ENCODE results near the gene SLC25A39. TPM values are rescaled to one million over a fixed set of nuclear protein-coding genes. Genes with fewer than 3 reads are reported as not detected.

Gene SLC25A39
- total RNA-seq, 2 donors from 2014 or later = 75.9 to 76.5 TPM

DNA sequence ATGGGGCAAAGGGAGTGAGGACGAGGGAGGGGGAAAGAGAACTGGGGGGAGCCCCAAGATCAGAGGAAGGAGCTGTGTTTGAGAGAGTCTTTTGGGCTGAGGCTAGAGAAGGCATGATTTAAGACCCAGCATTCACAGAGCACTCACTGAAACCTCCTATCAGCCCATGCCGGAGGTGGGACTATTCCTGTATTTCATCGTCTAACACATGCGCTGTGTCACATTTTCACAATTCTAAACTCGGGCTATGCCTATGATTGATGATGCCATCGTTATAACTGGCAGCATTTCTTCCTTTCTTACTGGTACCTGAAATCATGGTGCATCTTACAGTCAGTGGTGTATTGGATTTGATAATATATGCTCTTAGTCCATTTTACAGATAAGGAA is 35.5 kb upstream of the SLC25A39 start:
- ATAC-seq (no peak), DNase-seq (no peak)
- Mint-ChIP-seq H3K36me3 (ENCODE audit: low read depth) (no peaks in the 10 kb centered on the region), H3K27ac (no peak overlapping the region), H3K27me3 (peaks cover 17% of the 10 kb centered on the region), H3K4me3 (no peak overlapping the region), H3K4me1 (peaks cover 7% of the 10 kb centered on the region)
- no peaks in the 10 kb centered on the region for H3K9me3 ChIP-seq (ENCODE audit: control insufficient read depth, low read length, poor library complexity, severe bottlenecking)

DNA sequence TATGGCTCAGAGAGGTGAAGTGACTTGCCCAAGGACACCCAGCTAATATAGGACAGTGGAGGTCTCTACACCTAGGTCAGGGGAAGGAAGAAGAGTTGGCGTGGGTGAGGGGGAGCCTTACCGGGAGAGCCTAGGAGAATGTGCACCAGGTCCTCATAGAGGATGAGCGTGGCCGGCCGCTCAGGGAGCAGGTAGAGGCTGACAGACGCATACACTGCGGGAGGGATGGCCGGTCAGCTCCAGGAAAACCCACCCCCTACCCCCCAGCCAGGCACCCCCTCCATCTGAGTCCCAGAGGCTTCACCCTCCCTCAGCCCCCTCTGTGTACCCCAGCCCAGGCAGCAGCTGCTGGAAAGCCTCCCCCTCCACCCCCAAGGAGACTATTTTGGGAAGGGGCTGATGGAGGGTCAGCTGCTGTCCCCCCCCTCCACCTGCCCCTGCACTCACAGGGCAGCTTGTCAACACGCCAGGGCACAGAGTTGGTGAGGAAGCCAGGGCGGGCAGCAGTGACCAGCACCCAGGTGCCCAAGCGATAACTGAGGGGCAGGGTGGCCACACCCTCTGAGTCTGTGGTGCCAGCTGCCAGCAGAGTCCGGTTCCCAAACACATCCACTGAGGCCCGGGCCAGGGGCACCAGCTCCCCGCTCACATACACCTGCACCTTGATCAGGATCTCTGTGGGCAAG is 35.0 kb upstream of the SLC25A39 start:
- Mint-ChIP-seq H3K4me3 (no peak overlapping the region), H3K27ac (no peak overlapping the region), H3K36me3 (ENCODE audit: low read depth) (no peaks in the 10 kb centered on the region), H3K27me3 (peaks cover 12% of the 10 kb centered on the region), H3K4me1 (peaks cover 7% of the 10 kb centered on the region)
- ATAC-seq (no peak), DNase-seq (no peak)
- H3K9me3 ChIP-seq (ENCODE audit: control insufficient read depth, low read length, poor library complexity, severe bottlenecking) = no peaks in the 10 kb centered on the region

- no peak overlapping the region for H3K27ac Mint-ChIP-seq
- H3K9me3 ChIP-seq (ENCODE audit: control insufficient read depth, low read length, poor library complexity, severe bottlenecking) = no peaks in the 10 kb centered on the region
- peaks cover 7% of the 10 kb centered on the region for H3K4me1 Mint-ChIP-seq
- no peak overlapping the region for H3K4me3 Mint-ChIP-seq
- H3K27me3 Mint-ChIP-seq = peaks cover 10% of the 10 kb centered on the region
- DNase-seq (no peak), ATAC-seq (no peak)
- no peaks in the 10 kb centered on the region for H3K36me3 Mint-ChIP-seq (ENCODE audit: low read depth)
These were observed 34.4 kb upstream of the SLC25A39 start for GRCh38 chr17:44359006-44359405.

- no peaks in the 10 kb centered on the region for H3K9me3 ChIP-seq (ENCODE audit: control insufficient read depth, low read length, poor library complexity, severe bottlenecking)
- no peak overlapping the region for H3K27ac Mint-ChIP-seq
- H3K36me3 Mint-ChIP-seq (ENCODE audit: low read depth) = no peaks in the 10 kb centered on the region
- DNase-seq (no peak), ATAC-seq (no peak)
- peaks cover 7% of the 10 kb centered on the region for H3K4me1 Mint-ChIP-seq
- peaks cover 10% of the 10 kb centered on the region for H3K27me3 Mint-ChIP-seq
- H3K4me3 Mint-ChIP-seq = no peak overlapping the region
These were observed 33.4 kb upstream of the SLC25A39 start for GRCh38 chr17:44358066-44358465.

GRCh38 chr17:44356241-44356640 is 31.6 kb upstream of the SLC25A39 start:
- Mint-ChIP-seq H3K4me3 (no peak overlapping the region), H3K27me3 (peaks cover 6% of the 10 kb centered on the region), H3K27ac (no peak overlapping the region), H3K4me1 (peaks cover 11% of the 10 kb centered on the region), H3K36me3 (ENCODE audit: low read depth) (peaks cover 2% of the 10 kb centered on the region)
- DNase-seq (no peak), ATAC-seq (no peak)
- H3K9me3 ChIP-seq (ENCODE audit: control insufficient read depth, low read length, poor library complexity, severe bottlenecking) = no peaks in the 10 kb centered on the region

- H3K27me3 Mint-ChIP-seq = peaks cover 6% of the 10 kb centered on the region
- no peak overlapping the region for H3K4me3 Mint-ChIP-seq
- no peak overlapping the region for H3K27ac Mint-ChIP-seq
These were observed 31.0 kb upstream of the SLC25A39 start for GRCh38 chr17:44355642-44356099.

DNA sequence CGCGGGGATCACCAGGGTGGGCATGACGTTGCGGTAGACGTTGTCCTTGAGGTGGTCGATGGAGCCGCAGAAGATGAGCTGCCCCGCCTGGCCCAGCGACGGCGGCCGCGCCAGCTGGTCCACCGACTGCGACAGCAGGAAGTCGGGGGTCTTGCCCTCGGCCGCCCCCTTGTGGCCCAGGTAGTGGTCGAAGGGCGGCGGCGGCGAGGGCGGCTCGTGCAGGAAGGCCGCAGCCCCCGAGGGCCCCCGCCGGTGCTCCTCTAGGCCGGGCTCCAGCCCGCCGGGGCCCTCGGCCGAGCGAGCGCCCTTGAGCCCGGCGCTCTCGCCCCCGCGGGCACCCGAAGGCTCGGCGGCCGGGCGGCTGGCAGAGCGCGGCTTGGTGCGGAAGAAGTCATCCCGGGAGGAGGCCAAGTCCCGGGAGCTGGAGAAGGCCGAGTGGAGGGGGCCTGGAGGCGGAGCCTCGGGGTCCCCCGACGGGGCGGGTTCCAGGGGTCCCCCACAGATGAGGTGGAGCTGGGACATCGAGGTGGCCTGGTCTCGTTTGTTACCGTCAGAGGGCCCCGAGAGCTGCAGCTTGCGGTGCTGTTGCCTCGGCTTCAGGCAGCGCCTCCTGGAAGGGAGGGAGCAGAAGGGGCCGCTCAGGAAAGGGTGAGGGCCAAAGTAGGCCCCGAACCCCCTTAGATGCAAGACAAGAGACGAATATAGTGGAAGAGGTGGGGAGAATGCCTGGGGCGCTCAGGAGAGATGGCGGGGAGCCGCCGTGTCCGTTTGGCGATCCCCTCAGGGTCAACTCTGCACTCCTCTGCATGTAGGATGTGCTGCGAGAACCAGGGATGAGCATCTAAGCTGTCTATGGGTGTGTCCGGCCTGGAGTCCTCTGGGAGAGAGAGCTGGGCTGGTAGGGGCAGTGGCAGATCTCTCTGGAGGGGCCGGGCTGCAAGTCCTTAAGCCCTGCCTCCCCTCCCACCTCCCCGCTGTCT is 30.2 kb upstream of the SLC25A39 start:
- ATAC-seq (peak; percentile 51), DNase-seq (peak; percentile 38 to 57 (median 44))
- no peaks in the 10 kb centered on the region for H3K9me3 ChIP-seq (ENCODE audit: control insufficient read depth, low read length, poor library complexity, severe bottlenecking)
- no peaks in the 10 kb centered on the region for H3K27me3 Mint-ChIP-seq
- peak overlapping the region; percentile 77 for H3K4me3 Mint-ChIP-seq
- H3K36me3 Mint-ChIP-seq (ENCODE audit: low read depth) = peaks cover 2% of the 10 kb centered on the region
- H3K4me1 Mint-ChIP-seq = peaks cover 13% of the 10 kb centered on the region
- no peak overlapping the region for H3K27ac Mint-ChIP-seq

More at GRCh38 chr17:44355642-44356099, 31.0 kb upstream of the SLC25A39 start:
- Mint-ChIP-seq H3K36me3 (ENCODE audit: low read depth) (peaks cover 2% of the 10 kb centered on the region), H3K4me1 (peaks cover 11% of the 10 kb centered on the region)
- no peak for DNase-seq
- no peaks in the 10 kb centered on the region for H3K9me3 ChIP-seq (ENCODE audit: control insufficient read depth, low read length, poor library complexity, severe bottlenecking)
- ATAC-seq = no peak

GRCh38 chr17:44353672-44354331 is 29.2 kb upstream of the SLC25A39 start:
- H3K27ac Mint-ChIP-seq = no peak overlapping the region
- no peaks in the 10 kb centered on the region for H3K9me3 ChIP-seq (ENCODE audit: control insufficient read depth, low read length, poor library complexity, severe bottlenecking)
- ATAC-seq = peak; percentile 45
- DNase-seq = no peak
- peak overlapping the region; percentile 67 for H3K4me3 Mint-ChIP-seq
- peaks cover 2% of the 10 kb centered on the region for H3K36me3 Mint-ChIP-seq (ENCODE audit: low read depth)
- no peaks in the 10 kb centered on the region for H3K27me3 Mint-ChIP-seq
- peaks cover 12% of the 10 kb centered on the region for H3K4me1 Mint-ChIP-seq

DNA sequence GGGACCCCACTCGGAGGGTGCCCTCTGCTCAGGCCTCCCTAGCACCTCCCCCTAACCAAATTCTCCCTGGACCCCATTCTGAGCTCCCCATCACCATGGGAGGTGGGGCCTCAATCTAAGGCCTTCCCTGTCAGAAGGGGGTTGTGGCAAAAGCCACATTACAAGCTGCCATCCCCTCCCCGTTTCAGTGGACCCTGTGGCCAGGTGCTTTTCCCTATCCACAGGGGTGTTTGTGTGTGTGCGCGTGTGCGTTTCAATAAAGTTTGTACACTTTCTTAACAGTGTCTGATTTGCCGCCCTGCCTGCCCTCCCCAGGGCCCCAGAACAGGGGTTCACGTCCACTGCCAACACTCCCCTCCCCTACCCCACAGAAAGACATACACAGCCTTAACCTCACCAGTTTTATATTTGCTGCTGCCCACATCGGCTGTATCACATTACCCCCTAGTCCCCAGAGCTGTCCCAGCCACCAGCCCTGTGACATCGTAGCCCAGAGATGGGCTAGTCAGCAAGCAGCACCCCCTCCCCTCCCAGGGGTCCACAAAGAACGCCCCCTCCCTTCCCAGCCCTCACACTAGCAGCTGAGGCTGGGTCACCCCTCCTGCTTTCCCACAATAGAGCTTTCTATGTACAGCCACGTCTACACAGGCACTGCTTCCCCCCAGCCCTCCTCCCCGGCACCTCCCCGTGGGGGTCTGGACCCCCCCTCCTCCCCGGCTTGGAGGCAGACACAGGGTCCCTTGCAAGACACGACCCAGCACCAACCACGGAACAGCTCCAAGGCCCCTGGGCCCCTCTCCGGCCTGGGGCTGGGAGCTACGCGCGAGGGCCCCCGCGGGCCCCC is 28.4 kb upstream of the SLC25A39 start:
- no peak overlapping the region for H3K27ac Mint-ChIP-seq
- ATAC-seq (no peak), DNase-seq (no peak)
- no peaks in the 10 kb centered on the region for H3K27me3 Mint-ChIP-seq
- no peaks in the 10 kb centered on the region for H3K9me3 ChIP-seq (ENCODE audit: control insufficient read depth, low read length, poor library complexity, severe bottlenecking)
- H3K4me3 Mint-ChIP-seq = peak overlapping the region; percentile 66
- peaks cover 2% of the 10 kb centered on the region for H3K36me3 Mint-ChIP-seq (ENCODE audit: low read depth)
- H3K4me1 Mint-ChIP-seq = peaks cover 14% of the 10 kb centered on the region

DNA sequence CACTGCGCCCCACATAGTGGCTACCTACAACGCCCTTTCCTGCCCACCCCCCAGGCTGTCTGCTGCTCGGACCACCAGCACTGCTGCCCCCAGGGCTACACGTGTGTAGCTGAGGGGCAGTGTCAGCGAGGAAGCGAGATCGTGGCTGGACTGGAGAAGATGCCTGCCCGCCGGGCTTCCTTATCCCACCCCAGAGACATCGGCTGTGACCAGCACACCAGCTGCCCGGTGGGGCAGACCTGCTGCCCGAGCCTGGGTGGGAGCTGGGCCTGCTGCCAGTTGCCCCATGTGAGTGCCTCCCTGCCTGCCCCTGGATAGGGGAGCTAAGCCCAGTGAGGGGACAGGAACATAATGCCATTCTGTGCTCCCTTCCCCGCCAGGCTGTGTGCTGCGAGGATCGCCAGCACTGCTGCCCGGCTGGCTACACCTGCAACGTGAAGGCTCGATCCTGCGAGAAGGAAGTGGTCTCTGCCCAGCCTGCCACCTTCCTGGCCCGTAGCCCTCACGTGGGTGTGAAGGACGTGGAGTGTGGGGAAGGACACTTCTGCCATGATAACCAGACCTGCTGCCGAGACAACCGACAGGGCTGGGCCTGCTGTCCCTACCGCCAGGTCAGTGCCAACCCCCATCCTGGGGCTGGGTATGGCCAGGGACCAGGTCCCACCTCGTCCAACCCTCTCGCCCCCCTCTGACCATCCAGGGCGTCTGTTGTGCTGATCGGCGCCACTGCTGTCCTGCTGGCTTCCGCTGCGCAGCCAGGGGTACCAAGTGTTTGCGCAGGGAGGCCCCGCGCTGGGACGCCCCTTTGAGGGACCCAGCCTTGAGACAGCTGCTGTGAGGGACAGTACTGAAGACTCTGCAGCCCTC is 27.6 kb upstream of the SLC25A39 start:
- Mint-ChIP-seq H3K27ac (no peak overlapping the region), H3K36me3 (ENCODE audit: low read depth) (peaks cover 2% of the 10 kb centered on the region), H3K4me1 (peaks cover 14% of the 10 kb centered on the region), H3K4me3 (peak overlapping the region; percentile 66), H3K27me3 (no peaks in the 10 kb centered on the region)
- no peaks in the 10 kb centered on the region for H3K9me3 ChIP-seq (ENCODE audit: control insufficient read depth, low read length, poor library complexity, severe bottlenecking)
- no peak for DNase-seq
- ATAC-seq = no peak

DNA sequence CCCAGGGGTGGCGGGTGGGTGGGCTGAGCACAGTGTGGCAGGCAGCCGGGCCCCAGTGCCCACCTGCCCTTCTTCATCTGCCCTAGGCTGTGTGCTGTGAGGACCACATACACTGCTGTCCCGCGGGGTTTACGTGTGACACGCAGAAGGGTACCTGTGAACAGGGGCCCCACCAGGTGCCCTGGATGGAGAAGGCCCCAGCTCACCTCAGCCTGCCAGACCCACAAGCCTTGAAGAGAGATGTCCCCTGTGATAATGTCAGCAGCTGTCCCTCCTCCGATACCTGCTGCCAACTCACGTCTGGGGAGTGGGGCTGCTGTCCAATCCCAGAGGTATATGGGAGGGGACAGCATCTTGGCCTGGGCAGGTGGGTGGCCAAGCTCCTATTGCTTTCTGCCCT is 26.8 kb upstream of the SLC25A39 start:
- Mint-ChIP-seq H3K4me3 (no peak overlapping the region), H3K36me3 (ENCODE audit: low read depth) (peaks cover 2% of the 10 kb centered on the region), H3K27ac (no peak overlapping the region), H3K27me3 (no peaks in the 10 kb centered on the region), H3K4me1 (peaks cover 14% of the 10 kb centered on the region)
- no peak for DNase-seq
- no peaks in the 10 kb centered on the region for H3K9me3 ChIP-seq (ENCODE audit: control insufficient read depth, low read length, poor library complexity, severe bottlenecking)
- no peak for ATAC-seq

All from T-helper 17 cell (primary cell).